ENCODE data around the gene DENND4B.
A peak's percentile ranks its signal among the peaks of the same experiment; 100 is the strongest.
"Not testable (repeated sequence)": the region's sequence is repeated elsewhere in the genome, so short reads cannot be mapped to it uniquely, and the experiment has no call there.

The DENND4B gene

GRCh38 chr1:153922076-153922971, 24.2 kb downstream of the DENND4B start:
- peak; percentile 5 for DNase-seq

- no peak for DNase-seq
These were observed 24.8 kb downstream of the DENND4B start for GRCh38 chr1:153921803-153922075.

GRCh38 chr1:153921080-153921802, 25.3 kb downstream of the DENND4B start:
- DNase-seq: no peak

GRCh38 chr1:153919876-153920852, 26.4 kb downstream of the DENND4B start:
- DNase-seq: peak; percentile 11

GRCh38 chr1:153916297-153916696, 30.2 kb downstream of the DENND4B start:
- DNase-seq: no peak

- DNase-seq: no peak
These were observed 34.2 kb downstream of the DENND4B start for GRCh38 chr1:153912349-153912748.

- DNase-seq: not testable (repeated sequence)
These were observed 36.0 kb downstream of the DENND4B start for GRCh38 chr1:153910560-153910959.

- DNase-seq: no peak
These were observed 38.4 kb downstream of the DENND4B start for GRCh38 chr1:153908071-153908470.

GRCh38 chr1:153907134-153907533, 39.4 kb downstream of the DENND4B start:
- no peak for DNase-seq

GRCh38 chr1:153906396-153906795, 40.1 kb downstream of the DENND4B start:
- no peak for DNase-seq

GRCh38 chr1:153905908-153906307, 40.6 kb downstream of the DENND4B start:
- DNase-seq: not testable (repeated sequence)

GRCh38 chr1:153903841-153904455, 42.6 kb downstream of the DENND4B start:
- no peak for DNase-seq

- DNase-seq: no peak
These were observed 47.0 kb downstream of the DENND4B start for GRCh38 chr1:153899509-153899908.

GRCh38 chr1:153895866-153896265, 50.7 kb downstream of the DENND4B start:
- DNase-seq: not testable (repeated sequence)

GRCh38 chr1:153891042-153891441, 55.5 kb downstream of the DENND4B start:
- DNase-seq: not testable (repeated sequence)

- no peak for DNase-seq
These were observed 58.0 kb downstream of the DENND4B start for GRCh38 chr1:153888533-153888932.

- DNase-seq: no peak
These were observed 60.4 kb downstream of the DENND4B start for GRCh38 chr1:153886127-153886526.

GRCh38 chr1:153883223-153883622, 63.3 kb downstream of the DENND4B start:
- DNase-seq: no peak

- no peak for DNase-seq
These were observed 64.1 kb downstream of the DENND4B start for GRCh38 chr1:153882296-153882912.

GRCh38 chr1:153881751-153882150, 64.8 kb downstream of the DENND4B start:
- DNase-seq: peak; percentile 43

GRCh38 chr1:153880962-153881361, 65.6 kb downstream of the DENND4B start:
- peak; percentile 86 for DNase-seq

- DNase-seq: no peak
These were observed 66.5 kb downstream of the DENND4B start for GRCh38 chr1:153880024-153880423.

Data from HCEC 1CT (cell line).